GM12874 (cell line): Measurements from ENCODE around the gene CSE1L.

Experiments used
- TF ChIP-seq, protein P1 (sequence below): IDR thresholded peaks from 2 replicates; pipeline ENCODE4 v1.5.1; 2011; ENCODE audit warnings: low read depth, mild to moderate bottlenecking, control low read depth, low read length, moderate library complexity; ENCODE audit not compliant: insufficient read depth

The CSE1L gene

DNA sequence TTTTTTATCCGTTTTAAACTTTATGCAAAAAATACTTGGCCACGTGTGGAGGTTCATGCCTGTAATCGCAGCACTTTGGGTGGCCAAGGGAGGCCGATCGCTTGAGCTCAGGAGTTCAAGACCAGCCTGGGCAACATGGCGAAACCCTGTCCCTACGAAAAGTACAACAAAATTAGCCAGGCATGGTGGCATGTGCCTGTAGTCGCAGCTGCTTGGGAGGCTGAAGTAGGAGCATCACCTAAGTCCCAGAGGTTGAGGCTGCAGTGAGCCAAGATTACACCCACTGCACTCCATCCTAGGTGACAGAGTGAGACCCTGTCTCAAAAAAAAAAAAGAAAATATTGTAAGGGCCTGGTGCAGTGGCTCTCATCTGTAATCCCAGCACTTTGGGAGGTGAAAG, 45.0 kb downstream of the CSE1L start:
- TF ChIP-seq, protein P1, sequence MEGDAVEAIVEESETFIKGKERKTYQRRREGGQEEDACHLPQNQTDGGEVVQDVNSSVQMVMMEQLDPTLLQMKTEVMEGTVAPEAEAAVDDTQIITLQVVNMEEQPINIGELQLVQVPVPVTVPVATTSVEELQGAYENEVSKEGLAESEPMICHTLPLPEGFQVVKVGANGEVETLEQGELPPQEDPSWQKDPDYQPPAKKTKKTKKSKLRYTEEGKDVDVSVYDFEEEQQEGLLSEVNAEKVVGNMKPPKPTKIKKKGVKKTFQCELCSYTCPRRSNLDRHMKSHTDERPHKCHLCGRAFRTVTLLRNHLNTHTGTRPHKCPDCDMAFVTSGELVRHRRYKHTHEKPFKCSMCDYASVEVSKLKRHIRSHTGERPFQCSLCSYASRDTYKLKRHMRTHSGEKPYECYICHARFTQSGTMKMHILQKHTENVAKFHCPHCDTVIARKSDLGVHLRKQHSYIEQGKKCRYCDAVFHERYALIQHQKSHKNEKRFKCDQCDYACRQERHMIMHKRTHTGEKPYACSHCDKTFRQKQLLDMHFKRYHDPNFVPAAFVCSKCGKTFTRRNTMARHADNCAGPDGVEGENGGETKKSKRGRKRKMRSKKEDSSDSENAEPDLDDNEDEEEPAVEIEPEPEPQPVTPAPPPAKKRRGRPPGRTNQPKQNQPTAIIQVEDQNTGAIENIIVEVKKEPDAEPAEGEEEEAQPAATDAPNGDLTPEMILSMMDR = no peak

DNA sequence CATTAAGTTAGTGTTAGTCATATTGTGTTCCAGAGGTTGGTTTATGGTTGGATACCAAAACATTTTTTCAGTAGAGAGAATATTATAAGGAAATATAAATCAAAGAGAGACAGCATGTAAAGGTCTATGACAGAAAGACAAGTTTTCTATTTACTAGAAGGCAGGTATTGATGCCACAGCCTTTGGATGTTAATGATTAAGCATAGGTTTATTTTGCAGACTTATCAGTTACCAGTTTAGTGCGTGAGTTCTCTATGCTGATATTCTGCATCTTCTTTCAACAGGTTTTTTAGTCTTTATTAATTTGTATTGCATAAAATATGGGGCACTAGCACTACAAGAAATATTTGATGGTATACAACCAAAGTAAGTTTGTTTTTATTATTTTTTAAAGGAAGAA, 45.6 kb downstream of the CSE1L start:
- TF ChIP-seq, protein P1 = no peak

DNA sequence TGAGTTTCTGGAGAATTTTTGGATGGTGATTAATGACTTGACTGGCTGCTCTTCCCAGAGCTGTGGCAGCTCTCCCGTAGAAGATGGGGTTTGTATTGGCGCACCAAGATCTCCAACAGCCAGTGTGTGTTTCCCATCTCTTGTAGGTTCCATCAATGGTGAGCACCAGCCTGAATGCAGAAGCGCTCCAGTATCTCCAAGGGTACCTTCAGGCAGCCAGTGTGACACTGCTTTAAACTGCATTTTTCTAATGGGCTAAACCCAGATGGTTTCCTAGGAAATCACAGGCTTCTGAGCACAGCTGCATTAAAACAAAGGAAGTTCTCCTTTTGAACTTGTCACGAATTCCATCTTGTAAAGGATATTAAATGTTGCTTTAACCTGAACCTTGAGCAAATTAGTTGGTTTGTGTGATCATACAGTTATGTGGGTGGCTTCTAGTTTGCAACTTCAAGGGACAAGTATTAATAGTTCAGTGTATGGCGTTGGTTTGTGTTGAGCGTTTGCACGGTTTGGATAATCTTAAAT, 50.2 kb downstream of the CSE1L start:
- TF ChIP-seq, protein P1 = no peak

DNA sequence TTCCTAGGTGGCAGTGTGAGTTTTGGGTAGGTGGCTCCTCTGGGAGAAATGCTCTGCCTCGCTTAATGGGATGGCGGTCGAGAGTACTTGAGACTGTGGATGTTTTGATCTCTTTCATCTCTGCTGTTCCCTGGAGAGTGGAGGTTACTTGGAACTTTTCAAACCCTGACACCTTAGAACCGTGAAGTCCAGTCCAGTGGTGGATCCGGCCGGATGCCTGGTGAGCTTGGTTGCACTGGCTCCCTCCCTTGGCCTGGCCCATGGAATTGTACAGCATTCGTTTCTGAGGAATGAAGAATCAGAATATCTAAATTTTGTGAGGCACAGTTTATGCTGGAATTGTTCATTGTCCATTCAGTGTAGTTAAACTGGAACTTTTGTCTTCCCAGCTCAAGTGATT, 51.0 kb downstream of the CSE1L start:
- TF ChIP-seq, protein P1 = no peak

DNA sequence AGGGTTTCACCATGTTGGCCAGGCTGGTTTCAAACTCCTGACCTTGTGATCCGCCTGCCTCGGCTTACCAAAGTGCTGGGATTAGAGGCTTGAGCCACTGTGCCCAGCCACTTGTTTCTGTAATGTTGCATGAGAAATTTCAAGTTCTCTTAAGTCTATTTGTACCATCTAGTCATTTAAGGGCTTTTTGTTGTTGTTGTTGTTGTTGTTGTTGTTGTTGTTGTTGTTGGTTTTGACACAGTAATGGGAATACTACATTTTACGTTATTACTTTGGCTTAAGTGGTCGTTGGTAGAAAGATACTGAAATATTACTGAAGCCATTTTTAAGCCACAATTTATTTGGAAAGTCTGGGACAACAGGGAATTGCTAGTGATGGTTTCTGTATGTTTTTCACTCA, 52.0 kb downstream of the CSE1L start:
- TF ChIP-seq, protein P1 = no peak

DNA sequence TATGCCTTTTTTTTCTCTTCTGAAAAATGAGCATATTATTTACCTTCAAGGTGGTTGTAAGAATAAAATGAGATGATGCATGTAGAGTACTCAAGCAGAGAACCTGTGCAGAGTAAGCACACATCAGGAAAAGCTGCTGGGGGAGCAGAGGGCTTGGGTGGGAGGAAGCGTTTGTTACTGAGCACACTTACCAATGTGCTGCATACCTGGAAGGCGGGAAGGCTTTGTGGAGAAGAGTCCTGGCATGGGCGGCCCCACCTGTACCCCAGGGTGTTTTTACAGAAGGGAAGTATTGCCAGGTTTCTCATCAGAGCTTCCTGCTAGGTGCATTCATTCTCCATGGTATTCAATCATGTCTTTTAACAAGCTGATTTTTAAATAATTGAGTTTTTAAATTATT, 52.9 kb downstream of the CSE1L start:
- TF ChIP-seq, protein P1 = no peak

DNA sequence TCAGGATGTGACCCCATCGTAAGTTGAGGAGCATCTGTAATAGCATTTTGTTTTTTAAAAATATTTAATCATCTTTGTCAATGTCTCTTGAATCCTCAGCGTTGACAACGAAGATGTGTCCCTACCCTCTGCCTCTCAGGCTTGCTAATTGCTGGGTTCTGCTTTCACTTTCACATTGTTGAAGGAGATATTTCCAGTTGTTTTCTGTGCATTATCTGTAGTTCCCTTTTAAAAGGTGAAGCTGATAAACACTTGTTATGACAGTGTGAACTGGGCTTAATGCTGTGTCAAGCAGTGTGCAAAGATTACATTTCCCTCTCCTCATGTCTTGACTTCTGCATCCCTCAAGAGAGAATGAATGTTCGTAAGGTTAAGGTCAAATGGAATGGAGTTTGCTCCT, 54.9 kb downstream of the CSE1L start:
- TF ChIP-seq, protein P1 = no peak
